NCI-H524 treated with DMSO at 0.1 percent for 48 hours (cell line): ENCODE results near the gene SPATA13.
"Not testable (repeated sequence)": the region's sequence is repeated elsewhere in the genome, so short reads cannot be mapped to it uniquely, and the experiment has no call there.

Source experiments
- DNase-seq: peaks from one replicate; lab custom pipeline; 2025; lab: John Stamatoyannopoulos, UW

Gene SPATA13

GRCh38 chr13:24313439-24313838, 152.9 kb downstream of the SPATA13 start:
- DNase-seq: no peak

- DNase-seq: not testable (repeated sequence)
These were observed 157.3 kb downstream of the SPATA13 start for GRCh38 chr13:24317835-24318234.

- DNase-seq: not testable (repeated sequence)
These were observed 158.4 kb downstream of the SPATA13 start for GRCh38 chr13:24318878-24319277.

GRCh38 chr13:24319641-24320040, 159.1 kb downstream of the SPATA13 start:
- not testable (repeated sequence) for DNase-seq

GRCh38 chr13:24321416-24321815, 160.9 kb downstream of the SPATA13 start:
- DNase-seq: not testable (repeated sequence)

GRCh38 chr13:24322470-24322869, 161.9 kb downstream of the SPATA13 start:
- not testable (repeated sequence) for DNase-seq

- DNase-seq: no peak
These were observed 162.7 kb downstream of the SPATA13 start for GRCh38 chr13:24323036-24323738.

GRCh38 chr13:24323739-24324075, 163.2 kb downstream of the SPATA13 start:
- no peak for DNase-seq

- DNase-seq: not testable (repeated sequence)
These were observed 167.1 kb downstream of the SPATA13 start for GRCh38 chr13:24327598-24327997.

GRCh38 chr13:24328145-24328544, 167.6 kb downstream of the SPATA13 start:
- DNase-seq: no peak

- DNase-seq: no peak
These were observed 178.2 kb downstream of the SPATA13 start for GRCh38 chr13:24338721-24339120.

GRCh38 chr13:24339937-24340607, 179.6 kb downstream of the SPATA13 start:
- DNase-seq: no peak

- no peak for DNase-seq
These were observed 180.1 kb downstream of the SPATA13 start for GRCh38 chr13:24340608-24340955.

GRCh38 chr13:24341439-24341838, 180.9 kb downstream of the SPATA13 start:
- no peak for DNase-seq

- no peak for DNase-seq
These were observed 187.9 kb downstream of the SPATA13 start for GRCh38 chr13:24348385-24348784.

- no peak for DNase-seq
These were observed 188.4 kb downstream of the SPATA13 start for GRCh38 chr13:24348797-24349515.

- not testable (repeated sequence) for DNase-seq
These were observed 189.5 kb downstream of the SPATA13 start for GRCh38 chr13:24349778-24350664.

GRCh38 chr13:24351423-24351822, 190.9 kb downstream of the SPATA13 start:
- no peak for DNase-seq

GRCh38 chr13:24353736-24354135, 193.2 kb downstream of the SPATA13 start:
- no peak for DNase-seq

GRCh38 chr13:24355103-24355502, 194.6 kb downstream of the SPATA13 start:
- no peak for DNase-seq

- DNase-seq: no peak
These were observed 195.8 kb downstream of the SPATA13 start for GRCh38 chr13:24356270-24356669.
